Activated T-cell treated with anti-CD3 and anti-CD28 coated beads for 1 hour (primary cell): Measurements from ENCODE around the gene COL16A1.

Experiments
- DNase-seq: peaks from one replicate; pipeline ENCODE4 v3.0.0-alpha.2; 2020; ENCODE audit warnings: low read depth

COL16A1 gene

GRCh38 chr1:31645274-31645568 is 58.6 kb downstream of the COL16A1 start:
- DNase-seq: no peak

- peak; percentile 98 for DNase-seq
Measured at GRCh38 chr1:31644560-31645273, 59.1 kb downstream of the COL16A1 start, which contains the start of gene PEF1. PEF1 (minus strand) TSS chr1:31644876; CDS start chr1:31644864, 12 bp downstream.

DNA sequence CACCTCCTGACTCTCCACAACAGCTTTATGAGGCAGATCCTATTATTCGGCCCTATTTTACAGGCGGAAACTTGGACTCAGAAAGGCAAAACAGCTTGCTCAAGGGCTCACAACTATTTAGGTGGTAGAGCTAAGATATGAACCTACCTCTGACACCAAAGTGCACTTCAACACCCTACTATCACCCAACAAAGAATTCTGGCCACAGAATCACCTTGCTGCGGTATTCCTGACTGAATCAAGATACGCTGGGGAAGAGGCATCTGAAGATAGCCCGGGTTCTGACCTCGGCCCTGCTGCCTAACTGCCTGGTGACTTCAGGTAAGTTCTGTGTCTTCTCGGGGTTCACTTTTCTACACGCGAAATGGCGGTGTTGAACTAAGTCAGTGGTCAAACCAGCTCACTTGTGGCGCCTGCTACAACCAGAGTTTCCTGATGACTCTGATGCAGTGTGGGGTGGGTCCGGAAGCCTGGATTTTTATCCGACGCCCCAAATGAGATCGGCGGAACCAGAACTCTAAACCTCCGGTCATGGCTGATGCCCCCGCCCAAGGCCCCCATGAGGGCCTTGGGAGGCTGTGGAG is 59.7 kb downstream of the COL16A1 start:
- no peak for DNase-seq

- DNase-seq: no peak
Measured at GRCh38 chr1:31642897-31643296, 60.9 kb downstream of the COL16A1 start.

GRCh38 chr1:31642366-31642765 is 61.5 kb downstream of the COL16A1 start:
- no peak for DNase-seq

DNA sequence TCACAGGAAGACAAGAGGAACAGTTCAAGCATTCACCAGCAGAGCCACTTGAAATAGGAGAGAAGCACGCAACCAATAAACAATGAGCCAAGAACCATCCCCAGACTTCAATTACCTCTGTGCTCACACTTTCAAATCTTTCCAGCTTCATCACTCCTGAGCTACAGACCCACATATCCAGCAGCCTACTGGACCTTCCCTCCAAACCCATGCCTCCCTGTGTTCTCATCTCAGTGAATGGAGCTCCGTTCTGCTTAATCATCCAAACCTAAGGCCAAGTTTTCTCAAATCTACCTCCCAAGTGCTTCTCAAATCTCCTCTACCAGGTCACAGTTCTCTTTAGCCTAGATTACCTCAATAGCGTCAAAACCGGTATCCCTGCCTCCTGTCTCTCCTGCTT is 62.9 kb downstream of the COL16A1 start:
- DNase-seq: no peak

- DNase-seq: no peak
Measured at GRCh38 chr1:31640179-31640578, 63.6 kb downstream of the COL16A1 start.

DNA sequence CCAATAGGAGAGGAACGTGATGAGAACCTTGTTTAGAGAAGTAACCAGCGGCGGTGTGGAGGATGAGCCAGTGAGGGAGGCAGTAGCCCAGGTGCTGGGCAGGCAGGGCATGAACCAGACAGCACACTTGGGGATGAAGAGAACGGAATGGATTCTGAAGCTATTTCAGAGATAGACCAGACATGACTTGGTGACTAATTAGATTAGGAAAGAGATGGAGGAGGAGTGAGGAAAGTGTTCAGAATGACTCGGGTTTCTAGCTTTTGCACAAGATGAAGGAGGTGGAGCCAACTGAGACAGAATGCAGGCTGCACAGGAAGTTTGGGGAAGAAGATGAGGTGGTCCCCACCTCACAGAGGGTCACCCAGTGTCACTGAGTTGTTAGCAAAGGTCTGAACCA is 64.3 kb downstream of the COL16A1 start:
- DNase-seq: no peak

- no peak for DNase-seq
Measured at GRCh38 chr1:31637915-31638673, 65.7 kb downstream of the COL16A1 start.

GRCh38 chr1:31633117-31633516 is 70.7 kb downstream of the COL16A1 start:
- DNase-seq: no peak

DNA sequence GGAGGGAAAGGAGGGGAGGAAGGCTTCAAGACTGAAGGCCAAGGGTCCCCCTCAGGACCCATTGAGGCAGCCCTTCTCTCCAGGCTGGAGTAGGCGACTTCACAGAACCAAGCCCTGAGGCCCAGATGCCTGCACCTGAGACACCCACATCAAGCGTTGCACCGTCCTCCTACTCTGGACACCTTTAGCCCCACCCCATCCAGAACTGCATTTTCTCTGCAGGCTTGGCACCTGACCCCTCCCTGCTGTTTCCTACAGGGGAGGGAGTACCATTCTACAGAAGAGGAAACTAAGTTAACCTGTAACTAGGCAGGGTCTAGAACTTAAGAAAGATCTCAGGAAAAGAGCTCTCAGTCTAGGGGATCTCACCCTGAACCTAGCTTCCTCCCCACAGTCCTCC is 71.2 kb downstream of the COL16A1 start:
- no peak for DNase-seq

DNA sequence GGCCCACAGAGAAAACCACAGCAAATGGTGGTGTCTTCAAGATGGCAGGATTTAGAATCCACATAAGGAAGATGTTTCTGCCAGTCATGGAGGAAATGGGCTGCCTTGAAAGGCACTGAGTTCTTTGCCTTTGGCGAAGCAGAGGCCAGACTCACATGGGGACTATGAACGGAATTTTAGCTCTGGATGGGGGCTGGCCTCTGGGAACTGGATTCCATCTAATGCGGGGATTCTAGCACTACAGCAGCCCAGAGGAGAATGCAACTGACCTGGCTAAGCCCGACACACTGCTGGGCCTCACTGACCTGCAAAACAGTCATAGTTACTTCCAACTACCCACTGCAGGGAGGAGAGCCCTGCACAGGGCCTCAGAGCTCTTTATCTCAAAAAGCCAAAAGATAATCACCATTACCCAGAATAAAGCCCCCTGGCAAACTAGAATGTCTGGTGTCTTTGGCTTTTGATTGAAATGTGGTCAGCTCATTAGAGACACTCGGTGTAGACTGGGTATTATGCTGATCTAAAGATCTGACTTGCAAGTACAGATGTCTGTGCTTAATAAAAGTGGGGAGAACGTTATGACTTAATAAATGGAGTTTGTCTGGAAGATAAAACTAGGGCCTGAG is 74.8 kb downstream of the COL16A1 start:
- no peak for DNase-seq

GRCh38 chr1:31627930-31628559 is 75.8 kb downstream of the COL16A1 start:
- no peak for DNase-seq

GRCh38 chr1:31627301-31627929 is 76.4 kb downstream of the COL16A1 start:
- DNase-seq: no peak

GRCh38 chr1:31626223-31627207 is 77.3 kb downstream of the COL16A1 start:
- no peak for DNase-seq

GRCh38 chr1:31625561-31626222 is 78.1 kb downstream of the COL16A1 start:
- no peak for DNase-seq

DNA sequence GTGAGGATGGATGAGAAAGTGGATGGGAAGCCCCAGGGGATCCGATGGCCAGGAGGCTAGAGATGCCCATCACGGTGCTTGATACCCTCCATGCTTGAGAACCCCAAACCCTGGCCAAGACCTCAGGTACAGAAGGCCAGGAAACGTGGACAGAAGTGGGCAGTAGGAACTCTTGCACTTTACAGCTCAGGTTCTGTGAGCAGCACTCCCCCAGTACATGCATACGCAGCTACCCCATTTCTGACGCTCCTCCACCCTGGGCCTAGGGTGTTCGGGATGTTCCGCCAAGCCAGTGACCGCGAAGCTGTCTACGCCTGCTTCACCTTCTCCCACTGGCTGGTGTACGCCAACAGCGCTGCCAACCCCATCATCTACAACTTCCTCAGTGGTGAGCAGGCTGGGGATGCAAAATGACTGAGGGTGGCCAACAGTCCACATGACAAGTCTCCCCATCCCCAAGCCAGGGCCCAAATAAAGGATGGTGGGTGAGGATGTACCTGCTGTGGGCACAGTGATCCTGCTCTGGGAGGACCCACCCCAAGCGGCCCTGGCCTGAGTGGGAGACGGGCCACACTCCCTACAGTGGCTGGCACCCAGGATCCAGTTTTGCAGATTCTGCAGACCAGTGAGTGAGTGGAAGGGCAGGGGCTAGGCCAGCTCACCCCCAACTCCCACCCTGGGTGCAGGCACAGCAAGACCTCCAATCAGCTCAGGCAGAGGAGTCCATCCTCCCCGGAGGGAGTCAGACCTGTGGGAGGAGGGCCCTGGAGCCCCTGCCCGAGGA is 78.9 kb downstream of the COL16A1 start:
- DNase-seq: no peak

DNA sequence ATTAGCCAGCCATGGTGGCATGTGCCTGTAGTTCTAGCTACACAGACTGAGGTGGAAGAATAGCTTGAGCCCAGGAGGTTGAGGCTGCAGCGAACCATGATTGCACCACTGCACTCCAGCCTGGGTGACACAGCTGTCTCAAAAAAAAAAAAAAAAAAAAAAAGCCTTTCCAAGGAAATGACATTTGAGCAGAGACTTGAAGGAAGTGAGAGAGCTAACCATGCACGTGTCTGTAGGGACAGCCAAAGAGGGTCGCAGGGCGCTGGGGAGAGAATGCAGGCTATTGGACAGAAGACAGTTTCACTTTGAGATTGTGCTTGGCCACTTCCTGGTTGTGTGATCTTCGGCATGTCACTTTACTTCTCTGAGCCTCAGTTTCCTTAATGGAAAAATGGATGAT is 79.5 kb downstream of the COL16A1 start:
- DNase-seq: no peak

DNA sequence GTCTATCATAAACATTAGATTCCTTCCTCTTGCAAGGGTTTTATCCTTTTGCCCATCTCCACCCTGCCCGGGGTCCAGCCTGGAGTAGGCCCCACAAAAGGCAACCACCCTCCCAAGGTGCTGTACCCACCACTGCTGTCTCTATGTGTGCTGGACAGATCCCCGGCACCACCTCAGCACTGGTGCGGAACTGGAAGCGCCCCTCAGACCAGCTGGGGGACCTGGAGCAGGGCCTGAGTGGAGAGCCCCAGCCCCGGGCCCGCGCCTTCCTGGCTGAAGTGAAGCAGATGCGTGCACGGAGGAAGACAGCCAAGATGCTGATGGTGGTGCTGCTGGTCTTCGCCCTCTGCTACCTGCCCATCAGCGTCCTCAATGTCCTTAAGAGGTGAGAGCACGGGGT is 80.5 kb downstream of the COL16A1 start:
- DNase-seq: no peak
